ENCODE measurements around the gene SFXN3. TPM values are rescaled to one million over a fixed set of nuclear protein-coding genes. Genes with fewer than 3 reads are reported as not detected.

The SFXN3 gene
- total and polyA plus RNA-seq, 2 of the 13 experiments (the other 11 are each of a cell fraction or from before 2014, with no cell fraction given), result 16.8 to 71.5 TPM

- TF ChIP-seq ZBTB26 (CRISPR knock-in tag; IDR thresholded peaks at IDR 0.05; ENCODE audit: borderline replicate concordance) (peak; percentile 52; the same call in 1 of the 2 replicates), ATM (IDR thresholded peaks at IDR 0.05; ENCODE audit: borderline replicate concordance) (no peak), ZNF24 (IDR thresholded peaks at IDR 0.05) (no peak), NFKB2 (CRISPR knock-in tag; IDR thresholded peaks at IDR 0.05; ENCODE audit: borderline replicate concordance) (peak; percentile 69; the same call in 1 of the 2 replicates), ZNF605 (CRISPR knock-in tag; IDR thresholded peaks at IDR 0.05) (no peak; the same call in 1 of the 2 replicates), KLF16 (CRISPR knock-in tag; IDR thresholded peaks at IDR 0.05) (0 out of 4 replicates have a peak, but pooled peaks of 1 of the 2 experiments have one; percentile 57), MAF1 (CRISPR knock-in tag; IDR thresholded peaks at IDR 0.05; ENCODE audit: borderline replicate concordance) (no peak), ZNF644 (CRISPR knock-in tag; IDR thresholded peaks at IDR 0.05; ENCODE audit: low read depth) (no peak), JARID2 (CRISPR knock-in tag; IDR thresholded peaks at IDR 0.05; ENCODE audit: insufficient replicate concordance) (no peak), E2F1 (CRISPR knock-in tag; IDR thresholded peaks at IDR 0.05) (0 out of 2 replicates have a peak, but pooled peaks have one; percentile 49), NR2F1 (CRISPR knock-in tag; IDR thresholded peaks at IDR 0.05) (peak in 1 of 2 experiments; percentile 39; a peak in 1 of 4 replicates), HOXA9 (CRISPR knock-in tag; IDR thresholded peaks at IDR 0.05; ENCODE audit: borderline replicate concordance) (peak; percentile 70; the same call in 1 of the 2 replicates), PAX8 (CRISPR knock-in tag; IDR thresholded peaks at IDR 0.05; ENCODE audit: borderline replicate concordance) (no peak), SMARCE1 (IDR thresholded peaks at IDR 0.05; ENCODE audit: borderline replicate concordance) (no peak), RFX3 (CRISPR knock-in tag; IDR thresholded peaks at IDR 0.05) (no peak), ZNF451 (CRISPR knock-in tag; IDR thresholded peaks at IDR 0.05) (no peak), ZFP36L1 (CRISPR knock-in tag; IDR thresholded peaks at IDR 0.05) (no peak), ZFP90 (CRISPR knock-in tag; IDR thresholded peaks at IDR 0.05; ENCODE audit: borderline replicate concordance) (no peak; the same call in 1 of the 2 replicates), RCOR2 (CRISPR knock-in tag; IDR thresholded peaks at IDR 0.05) (no peak), HNRNPH1 (optimal IDR thresholded peaks at IDR 0.05; ENCODE audit: low read depth, low read length) (no peak), PBX3 (CRISPR knock-in tag; IDR thresholded peaks at IDR 0.05; ENCODE audit: borderline replicate concordance) (0 out of 2 replicates have a peak, but pooled peaks have one; percentile 14), HDAC6 (IDR thresholded peaks at IDR 0.05; ENCODE audit: low read depth, low read length) (no peak), CBFB (CRISPR knock-in tag; IDR thresholded peaks at IDR 0.05) (0 out of 2 replicates have a peak, but pooled peaks have one; percentile 46), KMT2B (CRISPR knock-in tag; IDR thresholded peaks at IDR 0.05) (no peak), ZNF10 (CRISPR knock-in tag; IDR thresholded peaks at IDR 0.05; ENCODE audit: borderline replicate concordance, low read depth) (no peak), CHCHD3 (CRISPR knock-in tag; IDR thresholded peaks at IDR 0.05) (no peak), MBNL3 (CRISPR knock-in tag; conservative IDR thresholded peaks at IDR 0.05) (no peak), NCOA1 (CRISPR knock-in tag; IDR thresholded peaks at IDR 0.05) (no peak)
These were observed 31.9 kb upstream of the SFXN3 start (continued) for GRCh38 chr10:100998991-100999741.
